GM12874 (cell line): ENCODE data around the gene SDF4.

Experiments
- TF ChIP-seq, protein P1 (sequence below): IDR thresholded peaks from 2 replicates; pipeline ENCODE4 v1.5.1; 2011; ENCODE audit warnings: low read depth, mild to moderate bottlenecking, control low read depth, low read length, moderate library complexity; ENCODE audit not compliant: insufficient read depth

The SDF4 gene

DNA sequence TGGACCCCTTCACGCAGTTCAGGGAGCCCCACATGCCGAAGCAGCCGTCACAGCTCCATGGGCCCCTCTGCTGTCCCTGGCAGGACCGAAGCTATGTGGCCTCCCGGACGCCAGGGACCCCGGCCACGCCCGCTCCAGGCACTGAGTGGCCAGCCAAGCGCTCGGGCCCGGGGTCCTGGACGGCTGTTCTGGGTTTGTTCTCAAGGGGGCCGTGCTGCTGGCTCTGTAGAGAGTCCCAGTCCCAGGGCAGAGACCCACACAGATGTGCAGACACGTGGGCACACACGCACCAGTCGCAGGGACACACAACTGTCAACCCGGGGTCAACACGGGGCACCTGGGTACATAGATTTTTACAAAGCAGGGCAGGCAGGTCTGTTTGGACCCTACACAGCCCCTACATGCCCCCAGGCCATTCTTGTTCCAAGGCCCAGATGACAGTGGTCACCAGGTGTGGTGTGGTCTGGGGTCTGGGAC lies 6.9 kb upstream of the SDF4 start:
- TF ChIP-seq, protein P1, sequence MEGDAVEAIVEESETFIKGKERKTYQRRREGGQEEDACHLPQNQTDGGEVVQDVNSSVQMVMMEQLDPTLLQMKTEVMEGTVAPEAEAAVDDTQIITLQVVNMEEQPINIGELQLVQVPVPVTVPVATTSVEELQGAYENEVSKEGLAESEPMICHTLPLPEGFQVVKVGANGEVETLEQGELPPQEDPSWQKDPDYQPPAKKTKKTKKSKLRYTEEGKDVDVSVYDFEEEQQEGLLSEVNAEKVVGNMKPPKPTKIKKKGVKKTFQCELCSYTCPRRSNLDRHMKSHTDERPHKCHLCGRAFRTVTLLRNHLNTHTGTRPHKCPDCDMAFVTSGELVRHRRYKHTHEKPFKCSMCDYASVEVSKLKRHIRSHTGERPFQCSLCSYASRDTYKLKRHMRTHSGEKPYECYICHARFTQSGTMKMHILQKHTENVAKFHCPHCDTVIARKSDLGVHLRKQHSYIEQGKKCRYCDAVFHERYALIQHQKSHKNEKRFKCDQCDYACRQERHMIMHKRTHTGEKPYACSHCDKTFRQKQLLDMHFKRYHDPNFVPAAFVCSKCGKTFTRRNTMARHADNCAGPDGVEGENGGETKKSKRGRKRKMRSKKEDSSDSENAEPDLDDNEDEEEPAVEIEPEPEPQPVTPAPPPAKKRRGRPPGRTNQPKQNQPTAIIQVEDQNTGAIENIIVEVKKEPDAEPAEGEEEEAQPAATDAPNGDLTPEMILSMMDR: no peak

DNA sequence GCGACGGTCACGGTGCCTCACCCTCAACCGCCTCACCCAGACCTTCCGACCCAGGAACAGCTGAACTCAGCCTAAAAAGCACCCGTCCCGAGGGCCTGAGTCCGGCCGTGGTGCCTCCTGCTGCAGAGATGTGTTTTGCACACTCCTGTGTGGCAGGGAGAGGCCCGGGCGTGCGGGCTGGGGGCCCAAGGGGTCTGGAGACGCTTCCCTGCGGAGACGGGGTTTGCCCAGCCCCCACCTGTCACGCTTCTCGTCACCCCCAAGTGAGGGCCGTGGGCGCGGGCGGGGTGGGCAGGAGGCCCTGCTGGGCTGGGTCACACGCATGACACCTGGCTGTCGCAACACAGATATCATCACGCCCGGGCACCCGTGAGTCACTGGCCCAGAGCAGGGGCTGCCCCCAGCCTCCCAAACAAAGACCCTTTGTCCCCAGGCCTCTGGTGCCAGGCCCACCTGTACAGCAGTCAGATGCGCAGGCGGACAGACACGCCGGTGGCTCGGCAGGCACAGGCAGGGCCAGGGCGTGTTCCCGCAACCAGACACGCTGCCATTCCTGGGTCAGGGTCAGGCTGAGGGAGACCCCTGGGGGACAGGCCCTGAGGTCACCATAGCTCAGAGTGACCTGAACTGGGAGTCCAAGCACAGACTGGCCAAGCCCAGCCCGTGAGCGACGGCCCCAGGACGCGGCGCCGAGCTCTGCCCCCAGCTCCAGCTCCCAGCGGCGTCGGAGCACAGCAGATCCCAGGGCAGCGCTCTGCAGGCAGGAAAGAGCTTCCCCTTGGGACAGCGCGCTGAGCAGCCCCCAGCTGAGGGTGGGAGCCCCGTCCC lies 6.3 kb upstream of the SDF4 start:
- TF ChIP-seq, protein P1: no peak

DNA sequence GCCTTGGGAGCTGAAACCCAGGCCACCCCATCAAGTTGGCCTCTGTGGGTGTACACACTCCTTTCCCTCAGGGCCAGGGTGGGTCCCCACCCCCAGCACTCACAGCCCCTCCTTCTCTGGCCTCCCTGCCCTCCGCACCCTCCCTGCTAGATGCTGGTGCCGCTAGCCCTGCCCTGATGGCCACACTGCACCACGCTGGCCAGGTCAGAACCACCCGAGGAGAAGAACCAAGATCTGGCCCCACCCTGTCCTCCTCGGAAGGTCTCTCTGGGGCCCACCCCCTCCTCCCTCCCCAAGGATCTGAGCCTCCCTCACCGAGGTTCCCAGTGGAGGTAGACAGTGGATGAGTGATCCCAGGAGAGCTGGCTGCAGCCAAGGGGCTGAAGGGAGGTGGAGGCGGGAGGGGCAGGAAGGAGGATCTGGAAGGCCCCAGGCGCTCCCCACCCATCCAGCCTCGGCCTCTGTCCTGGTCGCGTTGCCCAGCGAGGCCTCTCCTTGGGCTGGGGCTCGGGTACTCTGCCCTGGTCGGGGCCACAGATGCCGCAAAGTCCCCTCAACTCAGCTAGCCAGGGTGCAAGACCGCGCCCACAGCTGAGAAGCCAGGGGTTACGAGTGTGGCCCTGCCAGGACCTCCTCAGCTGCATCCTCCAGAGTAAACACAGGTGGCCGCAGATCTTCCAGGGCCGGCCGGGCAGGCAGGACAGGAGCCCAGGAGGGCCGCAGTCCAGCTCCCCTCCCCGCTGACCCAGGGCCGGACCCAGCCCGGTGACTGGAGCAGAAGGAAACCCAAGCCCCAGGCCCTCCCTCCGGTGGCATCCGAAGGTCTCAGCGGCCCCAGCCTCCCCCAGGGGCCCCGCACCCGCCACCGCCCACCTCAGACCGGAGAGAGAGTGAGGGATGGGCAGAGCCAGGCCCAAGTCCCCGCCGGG lies 5.4 kb upstream of the SDF4 start:
- TF ChIP-seq, protein P1: no peak

DNA sequence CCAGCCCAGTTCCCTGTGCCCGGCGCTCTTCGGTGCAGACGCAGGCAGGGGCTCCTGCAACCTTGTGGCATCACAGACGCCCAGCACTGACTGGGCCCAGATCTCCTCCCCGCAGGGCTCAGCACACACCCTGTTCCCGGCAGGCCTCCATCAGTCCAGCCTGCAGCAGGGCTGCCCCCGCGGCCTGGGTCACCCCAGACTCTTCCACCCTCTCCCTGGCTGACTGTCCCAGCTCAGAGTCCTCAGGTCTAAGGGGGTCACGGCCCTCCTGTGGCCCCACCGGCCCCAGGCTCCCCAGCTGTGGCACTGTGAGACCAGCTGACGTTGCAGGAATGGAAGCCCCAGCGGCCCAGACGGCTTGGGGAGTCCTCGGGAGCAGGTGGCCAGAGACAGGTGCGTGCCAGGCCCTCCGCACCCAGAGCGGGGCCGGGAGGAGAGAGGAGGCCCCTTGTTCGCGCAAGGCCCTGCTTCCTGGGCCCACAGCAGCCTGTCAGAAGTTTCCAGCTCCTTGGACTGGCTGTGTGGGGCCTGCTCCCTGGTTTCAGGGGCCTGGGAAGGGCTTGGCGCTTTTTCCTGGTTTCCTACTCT lies 4.5 kb upstream of the SDF4 start:
- TF ChIP-seq, protein P1: no peak

DNA sequence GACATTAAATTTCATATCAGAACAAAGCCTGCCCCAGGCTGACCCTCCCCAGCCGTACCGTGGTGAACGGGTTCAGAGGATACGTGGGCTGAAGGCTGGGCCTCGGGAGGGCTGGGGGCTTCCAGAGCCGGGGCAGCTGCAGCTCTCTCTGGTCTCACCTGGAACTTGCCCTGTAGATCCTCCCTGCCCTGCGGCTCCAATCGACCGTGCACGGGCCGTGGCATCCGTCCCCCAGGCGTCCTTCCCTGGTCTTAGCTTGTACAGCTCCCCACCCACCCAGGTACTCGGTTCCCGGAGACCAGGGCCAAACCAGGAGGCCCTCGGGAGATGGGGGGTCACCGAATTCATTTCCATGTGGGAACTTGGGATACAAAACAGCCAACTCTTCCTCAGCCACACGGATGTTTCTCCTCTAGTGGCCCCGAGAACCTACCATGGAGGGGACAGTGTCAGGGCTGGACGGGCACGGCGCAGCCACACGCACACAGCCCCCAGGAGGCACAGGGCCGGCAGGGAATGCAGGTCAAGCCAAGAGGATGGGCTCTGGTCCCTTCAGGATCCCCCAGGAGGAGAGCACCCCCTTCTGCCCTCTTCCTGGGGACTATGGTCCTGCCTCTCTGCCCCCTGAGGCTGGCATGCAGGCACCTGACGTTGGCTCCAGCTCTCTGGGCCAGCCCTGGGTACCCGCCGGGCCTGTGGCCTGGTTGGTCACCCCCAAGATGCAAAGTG lies 3.4 kb upstream of the SDF4 start:
- TF ChIP-seq, protein P1: no peak

DNA sequence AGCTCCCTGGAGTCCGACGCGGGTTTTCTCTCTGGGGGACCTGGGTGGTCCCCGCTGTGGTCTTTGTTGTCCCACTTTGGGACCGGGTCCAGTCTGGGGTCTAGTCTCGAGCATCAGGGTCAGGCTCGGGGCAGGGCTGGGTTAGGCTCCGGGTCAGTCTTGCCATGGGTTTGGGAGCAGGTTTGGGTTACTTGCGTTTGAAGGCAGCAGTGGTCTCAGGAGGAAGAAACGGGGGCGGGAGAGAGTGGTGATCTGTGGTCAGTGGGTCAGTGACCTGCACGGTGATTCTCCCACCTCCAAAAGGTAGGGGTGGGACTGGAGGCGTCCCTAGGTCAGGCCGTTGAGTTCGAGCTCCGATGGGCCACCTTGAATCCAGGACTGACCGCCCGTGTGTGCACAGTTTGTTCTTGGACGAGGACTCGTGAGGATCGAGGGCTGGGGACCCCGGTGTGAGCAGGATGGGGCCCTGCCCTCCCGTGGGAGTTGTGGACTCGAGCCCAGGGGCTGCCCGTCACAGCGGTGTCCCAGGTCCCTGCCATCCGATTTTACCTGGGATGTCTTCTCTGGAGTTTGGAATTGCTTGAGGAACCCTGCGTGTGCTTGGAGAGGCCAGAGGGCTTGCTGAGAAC lies 2.5 kb upstream of the SDF4 start:
- TF ChIP-seq, protein P1: no peak
